Activated CD8-positive, alpha-beta memory T cell treated with anti-CD3 and anti-CD28 coated beads, Interleukin-2, amount 10 ng/mL, durations not matched to agents 7 days and 5 days (primary cell): ENCODE measurements around the gene SGK1. TPM values are rescaled to one million over a fixed set of nuclear protein-coding genes. Genes with fewer than 3 reads are reported as not detected.
A peak's percentile ranks its signal among the peaks of the same experiment; 100 is the strongest.
"Not testable (repeated sequence)": the region's sequence is repeated elsewhere in the genome, so short reads cannot be mapped to it uniquely, and the experiment has no call there.

Experiments used
- ATAC-seq: fragments of 150-1000 bp; cut with Tn5 transposase; one replicate; pipeline ENCODE4 v1.10.0; 2021; ENCODE audit warnings: moderate library complexity
- CTCF ChIA-PET: fragments of 350-600 bp; sonication (Branson Sonifier 250); formaldehyde crosslinking; loops from one replicate; lab custom pipeline; 2021; ENCODE audit warnings: antibody characterized with exemption; lab: Charles Lee
- DNase-seq: peaks from one replicate; pipeline ENCODE4 v3.0.0-alpha.2; 2020
- H3K27ac Mint-ChIP-seq: one replicate; pipeline ENCODE4 v1.8.0; 2021; ENCODE audit warnings: mild to moderate bottlenecking, mixed read lengths
- H3K27me3 Mint-ChIP-seq: one replicate; pipeline ENCODE4 v1.8.0; 2021; ENCODE audit warnings: mixed read lengths
- H3K36me3 Mint-ChIP-seq: one replicate; pipeline ENCODE4 v1.8.0; 2021; ENCODE audit warnings: mild to moderate bottlenecking, mixed read lengths
- H3K4me1 Mint-ChIP-seq: one replicate; pipeline ENCODE4 v1.8.0; 2021; ENCODE audit warnings: mixed read lengths
- H3K4me3 Mint-ChIP-seq: one replicate; pipeline ENCODE4 v1.8.0; 2021; ENCODE audit warnings: mild to moderate bottlenecking, moderate library complexity, mixed read lengths
- H3K9me3 Mint-ChIP-seq: one replicate; pipeline ENCODE4 v1.8.0; 2022; ENCODE audit warnings: low read depth, mixed read lengths
- total RNA-seq, 2 experiments: library from RNA; stranded (reverse); gene quantifications; one replicate each; pipeline ENCODE4 v1.2.3, GENCODE V29; 2021

SGK1 gene
- total RNA-seq, 2 experiments from 2014 or later = 14.8 to 36.5 TPM

- H3K4me3 Mint-ChIP-seq, DNase-seq, H3K27ac Mint-ChIP-seq, H3K36me3 Mint-ChIP-seq, ATAC-seq, H3K9me3 Mint-ChIP-seq, H3K4me1 Mint-ChIP-seq, H3K27me3 Mint-ChIP-seq: not testable (repeated sequence)
- CTCF ChIA-PET = interaction anchor here (1.3 kb wide), 1 partner anchor 17 kb away, joined by 3 read pairs; no protein-coding TSS in a partner anchor
Observed at GRCh38 chr6:134213410-134213809, 104.5 kb downstream of the SGK1 start.

GRCh38 chr6:134211297-134211696 lies 106.6 kb downstream of the SGK1 start:
- no peak overlapping the region for H3K27ac Mint-ChIP-seq
- no peaks in the 10 kb centered on the region for H3K4me1 Mint-ChIP-seq
- H3K9me3 Mint-ChIP-seq = no peaks in the 10 kb centered on the region
- no peak for DNase-seq
- H3K27me3 Mint-ChIP-seq = no peaks in the 10 kb centered on the region
- no peak for ATAC-seq
- CTCF ChIA-PET = interaction anchor here (1.7 kb wide), 1 partner anchor 10 kb away, joined by 5 read pairs; no protein-coding TSS in a partner anchor
- peaks cover 1% of the 10 kb centered on the region for H3K36me3 Mint-ChIP-seq
- no peak overlapping the region for H3K4me3 Mint-ChIP-seq

- ATAC-seq (no peak), DNase-seq (no peak)
- H3K4me1 Mint-ChIP-seq = no peaks in the 10 kb centered on the region
- no peak overlapping the region for H3K4me3 Mint-ChIP-seq
- H3K9me3 Mint-ChIP-seq = peaks cover 4% of the 10 kb centered on the region
- H3K27ac Mint-ChIP-seq = no peak overlapping the region
- H3K36me3 Mint-ChIP-seq = peaks cover 2% of the 10 kb centered on the region
- CTCF ChIA-PET = interaction anchor here (1.0 kb wide), 1 partner anchor 9 kb away, joined by 3 read pairs; no protein-coding TSS in a partner anchor
- H3K27me3 Mint-ChIP-seq = peaks cover 4% of the 10 kb centered on the region
Observed at GRCh38 chr6:134207421-134207820, 110.5 kb downstream of the SGK1 start.

GRCh38 chr6:134205366-134205765 lies 112.5 kb downstream of the SGK1 start:
- ATAC-seq = no peak
- CTCF ChIA-PET = interaction anchor here (0.8 kb wide), 1 partner anchor 12 kb away, joined by 3 read pairs; no protein-coding TSS in a partner anchor
- peaks cover 4% of the 10 kb centered on the region for H3K27me3 Mint-ChIP-seq

GRCh38 chr6:134204759-134205158 lies 113.2 kb downstream of the SGK1 start:
- not testable (repeated sequence) for H3K4me3 Mint-ChIP-seq, H3K27ac Mint-ChIP-seq, H3K36me3 Mint-ChIP-seq, ATAC-seq, H3K9me3 Mint-ChIP-seq, H3K4me1 Mint-ChIP-seq, DNase-seq, H3K27me3 Mint-ChIP-seq
- CTCF ChIA-PET = interaction anchor here (0.7 kb wide), 1 partner anchor 27 kb away, joined by 3 read pairs; no protein-coding TSS in a partner anchor

More at GRCh38 chr6:134205366-134205765, 112.5 kb downstream of the SGK1 start:
- peaks cover 2% of the 10 kb centered on the region for H3K36me3 Mint-ChIP-seq
- H3K27ac Mint-ChIP-seq = no peak overlapping the region
- DNase-seq = no peak
- H3K4me3 Mint-ChIP-seq = no peak overlapping the region
- peaks cover 4% of the 10 kb centered on the region for H3K9me3 Mint-ChIP-seq
- no peaks in the 10 kb centered on the region for H3K4me1 Mint-ChIP-seq

- DNase-seq (no peak), ATAC-seq (no peak)
- Mint-ChIP-seq H3K27ac (no peak overlapping the region), H3K36me3 (peaks cover 2% of the 10 kb centered on the region), H3K4me3 (no peak overlapping the region), H3K9me3 (peaks cover 4% of the 10 kb centered on the region), H3K4me1 (peaks cover 3% of the 10 kb centered on the region), H3K27me3 (peaks cover 4% of the 10 kb centered on the region)
- CTCF ChIA-PET = interaction anchor here (0.7 kb wide), 1 partner anchor 27 kb away, joined by 3 read pairs; no protein-coding TSS in a partner anchor
Observed at GRCh38 chr6:134204031-134204430, 113.9 kb downstream of the SGK1 start.

DNA sequence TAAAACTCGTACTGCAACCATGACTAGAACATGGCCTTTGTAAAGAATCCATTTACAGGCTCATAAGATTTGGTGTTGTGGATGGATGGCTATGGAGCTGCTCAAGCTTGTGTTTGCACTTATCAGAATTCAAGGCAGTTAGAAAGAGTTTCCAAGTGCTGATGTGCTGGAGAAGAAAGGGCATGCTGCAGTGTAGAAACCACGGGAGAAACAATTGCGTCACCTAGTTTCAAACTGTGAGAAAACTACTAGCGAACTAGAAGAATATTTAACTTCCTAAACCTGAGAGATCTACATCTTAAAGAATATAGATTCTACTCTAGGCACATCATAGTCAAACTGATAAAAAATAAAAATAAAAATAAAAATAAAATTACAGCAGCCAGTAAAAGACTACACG lies 116.2 kb downstream of the SGK1 start:
- Mint-ChIP-seq H3K9me3 (peaks cover 4% of the 10 kb centered on the region), H3K27me3 (peaks cover 4% of the 10 kb centered on the region), H3K4me1 (peaks cover 11% of the 10 kb centered on the region), H3K36me3 (peaks cover 6% of the 10 kb centered on the region), H3K27ac (no peak overlapping the region), H3K4me3 (no peak overlapping the region)
- ATAC-seq (no peak), DNase-seq (no peak)
- CTCF ChIA-PET = no interaction called here

- Mint-ChIP-seq H3K4me3 (no peak overlapping the region), H3K27me3 (peaks cover 3% of the 10 kb centered on the region), H3K4me1 (peaks cover 21% of the 10 kb centered on the region), H3K9me3 (peaks cover 4% of the 10 kb centered on the region), H3K36me3 (peaks cover 6% of the 10 kb centered on the region), H3K27ac (no peak overlapping the region)
- no peak for DNase-seq
- CTCF ChIA-PET = no interaction called here
- ATAC-seq = no peak
Observed at GRCh38 chr6:134199848-134200606, 117.9 kb downstream of the SGK1 start.

DNA sequence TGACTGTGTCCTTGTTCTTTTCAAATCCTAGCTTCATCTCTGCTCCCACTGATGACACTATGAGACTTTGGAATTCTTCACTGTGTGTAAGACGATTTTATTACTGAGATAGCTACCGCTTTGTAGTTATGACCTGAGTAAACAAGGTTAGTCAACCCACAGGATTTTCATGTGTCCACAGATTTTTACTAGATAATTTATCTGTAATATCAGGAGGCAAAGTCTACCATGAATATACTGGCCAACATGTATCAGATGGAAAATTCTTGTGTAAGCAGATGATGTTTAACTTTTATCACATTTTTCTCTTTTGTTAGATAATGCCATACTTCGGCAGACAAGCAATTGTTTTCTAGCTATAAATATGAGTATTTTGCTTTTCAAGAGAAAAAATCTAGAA lies 119.8 kb downstream of the SGK1 start:
- Mint-ChIP-seq H3K4me1 (peaks cover 21% of the 10 kb centered on the region), H3K27me3 (no peaks in the 10 kb centered on the region), H3K9me3 (no peaks in the 10 kb centered on the region), H3K36me3 (peaks cover 4% of the 10 kb centered on the region), H3K4me3 (no peak overlapping the region), H3K27ac (no peak overlapping the region)
- ATAC-seq = no peak
- CTCF ChIA-PET = interaction anchor here (1.2 to 1.7 kb wide), 4 partner anchors 10 to 443 kb away, joined by 3 to 5 read pairs (median 3); no protein-coding TSS in a partner anchor
- DNase-seq = no peak

GRCh38 chr6:134197685-134198084 lies 120.2 kb downstream of the SGK1 start:
- peaks cover 21% of the 10 kb centered on the region for H3K4me1 Mint-ChIP-seq
- not testable (repeated sequence) for DNase-seq, H3K4me3 Mint-ChIP-seq, H3K36me3 Mint-ChIP-seq, H3K9me3 Mint-ChIP-seq, H3K27ac Mint-ChIP-seq, ATAC-seq, H3K27me3 Mint-ChIP-seq
- CTCF ChIA-PET = interaction anchor here (1.2 to 1.7 kb wide), 2 partner anchors 32 to 443 kb away, joined by 3 to 5 read pairs; no protein-coding TSS in a partner anchor

- Mint-ChIP-seq H3K4me1 (peaks cover 21% of the 10 kb centered on the region), H3K36me3 (peaks cover 4% of the 10 kb centered on the region), H3K27ac (no peak overlapping the region), H3K9me3 (no peaks in the 10 kb centered on the region), H3K4me3 (no peak overlapping the region), H3K27me3 (no peaks in the 10 kb centered on the region)
- ATAC-seq (peak; percentile 74), DNase-seq (peak; percentile 54)
- CTCF ChIA-PET = interaction anchor here (1.4 kb wide), 1 partner anchor 16 kb away, joined by 3 read pairs; no protein-coding TSS in a partner anchor
Observed at GRCh38 chr6:134196568-134197193, 121.2 kb downstream of the SGK1 start.

- Mint-ChIP-seq H3K4me3 (no peak overlapping the region), H3K27ac (no peak overlapping the region), H3K4me1 (peaks cover 21% of the 10 kb centered on the region), H3K36me3 (peaks cover 4% of the 10 kb centered on the region), H3K9me3 (no peaks in the 10 kb centered on the region), H3K27me3 (no peaks in the 10 kb centered on the region)
- no peak for DNase-seq
- no peak for ATAC-seq
- CTCF ChIA-PET = interaction anchor here (0.7 to 1.4 kb wide), 3 partner anchors 17 to 57 kb away, joined by 3 read pairs; no protein-coding TSS in a partner anchor
Observed at GRCh38 chr6:134195985-134196384, 121.9 kb downstream of the SGK1 start.

- H3K9me3 Mint-ChIP-seq = no peaks in the 10 kb centered on the region
- no peaks in the 10 kb centered on the region for H3K27me3 Mint-ChIP-seq
- H3K36me3 Mint-ChIP-seq = peaks cover 4% of the 10 kb centered on the region
- CTCF ChIA-PET = interaction anchor here (0.7 to 1.4 kb wide), 2 partner anchors 17 to 58 kb away, joined by 3 read pairs; no protein-coding TSS in a partner anchor
- DNase-seq (no peak), ATAC-seq (no peak)
- peaks cover 21% of the 10 kb centered on the region for H3K4me1 Mint-ChIP-seq
- no peak overlapping the region for H3K4me3 Mint-ChIP-seq
- H3K27ac Mint-ChIP-seq = no peak overlapping the region
Observed at GRCh38 chr6:134195164-134195906, 122.6 kb downstream of the SGK1 start.
